NCI-H226 (cell line): ENCODE results near the gene NECTIN1.

Experiments
- DNase-seq: peaks from one replicate; pipeline ENCODE4 v3.0.0-alpha.2; 2015

The NECTIN1 gene

DNA sequence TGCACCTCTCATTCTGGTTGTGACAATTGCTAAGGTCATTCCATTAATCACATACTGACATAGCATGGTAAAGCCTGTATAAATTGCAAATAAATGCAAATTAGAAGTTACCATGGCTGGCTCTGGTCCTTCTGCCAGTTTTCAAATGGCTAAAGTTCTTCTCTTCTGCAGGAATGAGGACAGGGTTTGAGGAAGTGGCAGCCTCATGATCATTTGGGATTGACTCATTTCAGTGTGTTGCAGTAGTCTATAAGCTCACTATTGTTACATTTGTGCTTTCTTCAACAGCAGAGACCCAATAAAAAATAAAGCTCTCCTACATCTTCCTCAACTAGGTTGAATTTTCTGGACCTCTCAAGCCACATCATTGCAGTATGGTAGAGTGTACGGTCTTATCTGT, 60.3 kb downstream of the NECTIN1 start:
- DNase-seq = no peak

DNA sequence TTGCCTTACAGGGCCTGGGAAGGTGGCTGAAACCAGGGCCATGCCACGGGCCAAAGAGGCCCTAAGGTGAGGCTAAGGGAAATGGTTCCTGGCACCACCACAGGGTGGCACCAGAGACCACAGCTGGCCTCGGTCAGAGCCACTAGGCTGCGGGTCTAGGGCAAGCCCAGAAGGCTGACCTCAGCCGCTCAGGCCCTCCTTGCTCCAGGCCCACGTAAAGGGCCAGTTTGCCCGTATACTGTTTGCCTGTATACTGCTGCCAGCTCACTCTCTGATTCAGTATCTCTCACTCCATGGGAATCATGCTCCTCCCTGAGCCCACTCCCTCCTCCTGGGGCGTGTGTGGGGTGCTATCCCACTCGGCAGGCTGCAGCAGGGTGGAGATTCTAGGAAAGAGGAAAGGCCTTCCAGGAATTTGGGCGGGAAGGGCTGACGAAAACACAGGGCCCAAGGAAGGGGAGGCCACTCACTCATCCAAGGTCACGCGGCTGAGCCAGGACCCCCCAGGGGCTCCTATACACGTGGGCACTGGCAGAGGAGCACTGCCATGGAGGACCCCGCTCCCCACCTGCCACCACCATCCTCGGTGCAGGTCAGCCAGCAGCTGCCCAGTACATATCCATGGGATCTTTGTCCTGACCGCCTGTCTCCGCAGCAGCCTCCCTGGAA, 62.4 kb downstream of the NECTIN1 start:
- peak; percentile 52 for DNase-seq

DNA sequence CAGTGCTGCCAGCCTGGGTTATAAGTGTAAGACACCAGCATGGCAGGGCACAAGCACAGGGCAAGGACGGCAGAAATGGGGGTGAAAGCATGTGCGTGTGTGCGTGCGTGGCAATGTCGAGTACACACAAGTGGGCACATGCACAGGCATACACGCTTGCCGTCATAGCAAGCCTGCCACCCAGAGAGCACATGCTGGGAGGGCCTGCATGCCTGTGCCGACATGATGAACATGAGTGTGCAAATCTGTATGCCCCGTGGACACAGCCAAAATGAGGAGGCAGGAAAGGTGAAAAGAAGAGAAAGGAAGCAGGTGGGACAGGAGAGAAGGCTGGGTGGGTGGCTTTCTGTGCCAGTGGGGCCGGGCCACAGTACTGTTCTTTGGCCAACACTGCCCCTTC, 62.9 kb downstream of the NECTIN1 start:
- DNase-seq = no peak

- DNase-seq = no peak
These were observed 64.1 kb downstream of the NECTIN1 start for GRCh38 chr11:119664701-119665420.

- no peak for DNase-seq
These were observed 64.9 kb downstream of the NECTIN1 start for GRCh38 chr11:119664063-119664572.

DNA sequence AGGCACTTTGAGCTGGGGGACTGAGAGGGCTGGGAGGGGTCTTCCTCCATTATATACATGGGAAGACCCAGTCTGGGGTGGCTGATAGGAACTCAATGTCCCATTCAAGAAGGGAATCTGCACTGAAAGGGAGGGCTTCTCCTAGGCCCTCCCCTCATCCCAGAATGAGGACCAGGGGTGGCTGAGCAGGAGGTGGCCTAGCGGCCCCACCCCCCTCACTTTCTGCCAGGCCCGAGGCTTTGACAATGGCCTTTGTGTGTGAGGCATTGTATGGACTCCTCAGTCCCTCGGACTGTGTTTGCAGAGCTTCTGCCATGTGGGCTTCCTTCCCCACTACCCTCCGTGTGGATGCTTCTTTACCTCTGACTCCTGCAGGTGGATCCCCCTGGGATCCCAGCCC, 65.7 kb downstream of the NECTIN1 start:
- no peak for DNase-seq

- DNase-seq = no peak
These were observed 67.8 kb downstream of the NECTIN1 start for GRCh38 chr11:119661226-119661625.

GRCh38 chr11:119659971-119660723, 68.9 kb downstream of the NECTIN1 start:
- no peak for DNase-seq

DNA sequence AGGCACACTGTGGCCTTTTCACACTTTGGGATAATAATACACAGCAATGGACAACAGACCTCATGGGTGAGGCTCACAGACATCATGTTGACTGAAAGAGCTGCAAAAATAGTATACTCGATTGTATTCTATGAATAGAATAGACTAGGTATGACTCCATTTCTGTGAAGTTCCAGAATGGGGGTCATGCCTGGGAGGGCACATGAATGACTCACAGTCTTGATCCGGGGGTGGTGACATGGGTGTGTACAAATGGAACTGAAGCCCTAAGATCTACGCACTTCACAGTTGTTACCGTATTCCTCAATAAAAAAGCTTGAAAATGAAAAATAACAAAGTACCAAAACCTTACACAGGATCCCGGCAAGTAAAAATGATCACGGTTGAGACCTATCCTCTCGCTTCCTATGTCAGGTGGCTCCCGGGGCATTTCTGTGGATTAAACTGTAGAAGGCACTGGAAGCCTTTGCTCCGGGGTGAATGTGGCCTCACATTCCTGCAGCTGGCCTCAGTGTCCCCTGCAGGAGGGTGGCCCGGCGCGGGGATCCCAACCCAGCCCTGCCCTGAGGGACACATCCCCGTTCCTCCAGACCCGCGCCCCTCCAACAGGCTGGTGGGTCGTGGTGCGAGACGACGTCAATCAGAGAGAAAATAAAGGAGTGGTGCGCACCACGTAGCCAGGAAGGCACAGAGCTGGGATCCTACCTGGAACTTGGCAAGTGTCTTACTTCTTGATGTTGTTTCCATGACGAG, 75.9 kb downstream of the NECTIN1 start:
- no peak for DNase-seq

DNA sequence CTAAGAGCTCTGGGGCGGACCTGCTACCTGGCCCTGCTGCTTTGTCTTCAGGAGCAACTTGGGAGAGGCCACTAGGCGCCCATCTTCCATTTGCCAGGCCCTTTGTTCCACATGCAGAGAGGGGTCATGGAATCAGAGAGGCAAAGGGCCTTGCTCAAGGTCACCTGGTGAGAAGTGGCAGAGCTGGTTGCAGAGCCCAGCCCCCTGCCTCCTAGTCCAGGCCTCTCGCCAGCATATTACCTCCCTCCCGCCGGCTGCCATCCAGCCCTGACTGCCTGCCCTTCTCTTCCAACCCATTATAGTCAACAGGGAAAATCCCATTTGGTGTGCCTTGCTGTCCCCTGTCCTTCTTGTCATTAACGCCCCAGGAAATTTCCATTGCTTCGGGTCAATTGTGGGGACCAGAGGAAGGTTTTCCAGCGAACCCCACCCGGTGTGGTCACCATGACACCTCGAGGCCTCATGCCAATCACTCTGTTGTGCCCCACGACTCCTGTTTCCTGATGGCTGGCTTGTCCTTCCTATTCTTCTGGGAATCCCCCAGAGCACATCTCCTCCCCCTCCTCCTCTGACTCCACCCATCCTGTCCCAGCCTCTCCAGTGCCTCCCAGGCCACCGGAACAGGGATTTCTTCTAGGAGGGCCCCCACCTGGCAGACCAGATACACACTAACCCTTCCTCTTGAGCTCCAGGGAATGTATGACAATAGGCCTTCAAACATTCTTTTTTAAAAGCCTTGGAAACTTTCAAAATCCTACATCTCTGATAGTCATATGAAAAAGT, 77.0 kb downstream of the NECTIN1 start:
- DNase-seq = no peak

DNA sequence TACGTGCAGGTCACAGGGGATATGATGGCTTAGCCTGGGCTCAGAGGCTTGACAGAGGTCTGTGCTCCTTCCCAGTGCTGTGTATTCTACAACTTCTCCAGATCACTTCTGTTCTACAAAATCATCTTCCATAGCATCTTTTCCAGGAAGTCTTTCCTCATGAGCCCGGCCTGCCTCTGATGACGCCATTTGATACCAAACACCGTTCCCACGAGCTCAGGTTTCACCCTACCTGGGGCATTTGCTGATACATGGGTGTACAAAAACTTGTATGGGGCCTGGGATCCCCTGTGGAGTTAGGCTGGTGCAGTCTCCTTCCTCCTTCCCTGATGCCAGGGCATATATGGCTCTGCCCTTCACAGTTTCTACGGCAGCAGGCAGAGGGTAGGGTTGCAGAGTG, 78.7 kb downstream of the NECTIN1 start:
- no peak for DNase-seq

DNA sequence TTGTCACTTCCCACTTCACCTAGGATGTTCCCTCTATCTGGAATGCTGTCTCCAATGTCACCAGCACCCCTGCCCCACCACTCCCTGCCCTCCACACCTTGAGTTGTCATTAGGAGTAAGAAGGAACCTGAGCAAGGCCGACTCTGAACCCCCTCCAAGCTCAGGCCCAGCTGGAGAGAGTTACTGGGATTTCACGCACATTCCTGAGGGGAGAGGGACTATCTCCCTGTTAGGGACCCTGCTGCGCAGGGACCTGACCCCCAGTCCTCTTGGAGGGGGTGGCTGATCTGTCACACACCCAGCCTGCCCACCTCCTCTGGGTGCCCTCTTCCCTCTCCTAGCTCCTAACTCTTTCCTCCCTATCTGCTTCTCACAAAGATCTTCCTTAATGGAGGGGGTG, 81.7 kb downstream of the NECTIN1 start:
- DNase-seq = no peak

GRCh38 chr11:119645018-119645417, 84.0 kb downstream of the NECTIN1 start:
- no peak for DNase-seq

DNA sequence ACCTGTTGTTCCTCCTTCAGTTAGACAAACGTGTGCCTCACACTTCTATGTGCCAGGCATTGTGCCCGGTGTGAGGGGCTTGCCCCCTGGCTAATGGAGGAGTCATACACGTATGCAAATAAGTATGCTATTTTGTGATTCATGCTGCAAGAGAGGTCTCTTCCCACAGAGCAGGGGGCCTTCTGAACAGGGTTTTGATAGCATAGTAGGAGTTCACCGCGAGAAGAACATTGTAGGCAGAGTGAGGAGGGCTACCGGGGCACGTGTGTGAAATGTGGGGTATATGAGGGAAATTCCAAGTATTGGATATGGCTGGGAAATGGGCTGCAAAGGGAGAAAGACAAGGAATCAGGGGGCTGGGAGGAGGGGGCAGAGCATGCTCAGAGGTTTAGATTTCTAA, 84.5 kb downstream of the NECTIN1 start:
- no peak for DNase-seq

- DNase-seq = no peak
These were observed 85.1 kb downstream of the NECTIN1 start for GRCh38 chr11:119643876-119644225.

DNA sequence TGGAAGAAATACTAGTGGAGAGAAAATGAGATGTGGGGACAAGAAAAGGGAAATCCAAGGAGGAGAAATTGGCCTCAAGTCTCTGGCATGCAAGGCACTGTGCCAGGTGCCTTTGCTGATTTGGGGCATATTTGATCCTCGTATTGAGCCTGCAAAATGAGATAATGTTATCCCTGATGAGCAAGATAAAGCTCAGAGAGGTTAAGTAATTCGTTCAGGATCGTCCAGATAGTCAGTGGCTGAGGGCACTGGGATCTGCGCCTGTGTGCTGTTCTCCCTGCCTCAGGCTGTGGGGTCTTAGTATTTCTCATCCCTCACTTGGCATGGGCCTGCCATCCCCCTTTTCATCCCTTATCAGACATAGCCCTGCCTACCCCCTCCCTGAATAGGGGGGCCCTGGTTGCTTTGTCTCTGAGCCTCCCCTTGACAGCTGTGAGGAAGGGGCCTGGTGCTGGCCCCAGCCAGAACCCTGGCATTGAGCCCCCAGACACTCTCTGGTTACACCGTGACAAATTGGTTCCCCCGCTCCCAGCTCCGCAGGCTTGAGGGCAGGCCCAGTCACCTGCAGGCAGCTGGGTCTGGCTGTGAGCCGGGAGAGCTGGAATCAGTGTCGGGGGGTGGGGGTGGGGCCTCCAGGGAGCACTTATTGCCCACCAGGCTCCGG, 85.7 kb downstream of the NECTIN1 start:
- no peak for DNase-seq

DNA sequence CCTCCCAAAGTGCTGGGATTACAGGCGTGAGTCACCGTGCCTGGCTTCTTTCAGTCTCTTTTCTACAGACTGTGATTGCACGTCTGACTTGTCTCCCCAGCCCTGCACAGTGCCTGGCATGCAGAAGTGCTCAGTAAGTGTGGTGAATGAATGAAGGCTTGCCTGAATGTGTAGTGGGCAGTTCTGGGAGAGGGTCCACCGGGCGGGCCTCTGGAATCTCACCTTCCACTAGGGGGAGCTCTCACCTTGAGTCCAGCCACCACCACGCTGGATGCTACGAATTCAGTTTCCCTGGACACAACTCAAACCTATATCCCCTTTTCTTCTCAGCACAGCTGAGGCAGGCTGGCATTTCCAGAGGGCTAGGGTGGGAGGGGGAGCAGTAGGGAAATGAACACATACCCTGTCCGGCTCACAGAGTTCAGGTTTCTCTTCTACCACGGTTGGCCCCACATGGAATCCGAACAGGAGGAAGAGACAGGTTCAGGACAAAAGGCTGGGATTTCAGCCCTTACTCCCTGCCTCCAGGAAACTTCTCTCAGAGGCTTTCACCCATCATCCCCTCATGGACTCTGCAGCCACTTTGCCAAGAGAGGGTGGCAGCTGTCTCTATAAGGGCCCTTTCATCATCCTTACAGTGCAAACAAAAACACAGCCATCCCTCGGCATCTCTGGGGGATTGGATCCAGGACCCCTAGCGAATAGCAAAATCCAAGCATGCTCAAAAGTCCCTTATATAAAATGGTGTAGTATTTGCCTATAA, 86.8 kb downstream of the NECTIN1 start:
- DNase-seq = no peak

GRCh38 chr11:119640541-119640940, 88.5 kb downstream of the NECTIN1 start:
- no peak for DNase-seq

GRCh38 chr11:119639642-119640205, 89.3 kb downstream of the NECTIN1 start:
- DNase-seq = no peak

DNA sequence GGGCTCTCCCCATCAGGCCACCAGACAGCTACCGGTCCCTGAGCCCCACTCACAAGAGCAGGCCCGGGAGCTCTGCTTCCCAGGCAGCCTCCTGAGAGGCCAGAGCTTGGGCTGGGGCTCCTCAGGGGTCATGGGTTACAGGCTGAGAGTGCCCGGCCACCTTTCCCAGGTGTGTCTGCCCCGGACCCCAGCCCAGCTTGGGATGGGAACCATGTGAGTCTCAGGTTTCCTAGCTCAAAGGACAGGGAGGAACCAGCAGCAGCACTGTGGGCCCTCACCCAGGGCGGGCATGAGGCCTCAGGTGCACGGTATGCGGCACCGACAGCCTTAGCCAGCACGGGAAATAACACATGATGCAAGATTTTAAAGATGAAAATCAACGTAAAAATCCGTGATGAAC, 90.1 kb downstream of the NECTIN1 start:
- no peak for DNase-seq

DNA sequence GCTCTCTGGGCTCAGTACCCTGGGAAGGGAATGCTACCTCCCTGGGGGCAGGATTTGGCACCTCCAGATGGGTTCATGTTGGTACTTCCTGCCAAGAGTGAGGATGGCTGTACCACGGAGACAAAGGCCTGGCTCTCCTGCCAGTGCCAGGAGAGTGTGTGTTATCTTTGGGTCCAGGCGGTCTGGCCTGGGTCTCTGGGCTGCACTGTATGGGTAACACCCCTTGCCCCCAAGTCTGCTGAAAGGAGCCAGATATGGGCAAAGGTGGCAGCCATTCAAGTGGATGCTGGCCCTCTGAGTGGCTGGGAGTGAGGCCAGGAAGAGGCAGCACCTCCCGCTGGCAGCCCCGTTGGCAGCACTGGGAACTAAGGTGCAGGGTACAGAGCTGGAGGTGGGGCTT, 91.5 kb downstream of the NECTIN1 start:
- DNase-seq = no peak
